Activated T-helper 2 cell treated with anti-CD3 and anti-CD28 coated beads, Interferon-gamma antibody, Interleukin-2, Interleukin-4, amounts not matched to agents 10 μg/mL and 5 μg/mL and 100 μg/mL, durations not matched to agents 14 hours and 24 hours and 36 hours (primary cell): ENCODE data around the gene LRRFIP1. TPM values are rescaled to one million over a fixed set of nuclear protein-coding genes. Genes with fewer than 3 reads are reported as not detected.

Source experiments
- DNase-seq: peaks from one replicate; pipeline ENCODE4 v3.0.0; 2021; ENCODE audit warnings: low spot score
- H3K27ac Mint-ChIP-seq: one replicate; pipeline ENCODE4 v1.8.0; 2021; ENCODE audit warnings: mixed read lengths
- H3K27me3 Mint-ChIP-seq: one replicate; pipeline ENCODE4 v1.8.0; 2021; ENCODE audit warnings: low read depth, mixed read lengths
- H3K36me3 Mint-ChIP-seq: one replicate; pipeline ENCODE4 v1.8.0; 2021; ENCODE audit warnings: low read depth, mixed read lengths
- H3K4me1 Mint-ChIP-seq: one replicate; pipeline ENCODE4 v1.8.0; 2021; ENCODE audit warnings: low read depth, mixed read lengths
- H3K4me3 Mint-ChIP-seq: one replicate; pipeline ENCODE4 v1.8.0; 2021; ENCODE audit warnings: low read depth, mild to moderate bottlenecking, moderate library complexity, mixed read lengths
- H3K9me3 Mint-ChIP-seq: one replicate; pipeline ENCODE4 v1.8.0; 2021; ENCODE audit warnings: mixed read lengths
- intact Hi-C: fragments of 100-400 bp; cut with micrococcal nuclease; formaldehyde crosslinking; loops from one replicate; pipeline ENCODE4 v1.15.1; 2023
- total RNA-seq: library from RNA; stranded (reverse); gene quantifications from 2 replicates; pipeline ENCODE4 v1.2.3, GENCODE V29; 2022

LRRFIP1 gene
- total RNA-seq, result 254 and 256 TPM in 2 replicates

GRCh38 chr2:237627441-237628246, at the start of gene LRRFIP1:
Gene LRRFIP1, plus strand, starts transcription at chr2:237627587. Its CDS starts 58 bp downstream, at chr2:237627645.
- H3K9me3 Mint-ChIP-seq, result no peaks in the 10 kb centered on the region
- H3K27ac Mint-ChIP-seq, result no peak within 1 kb of the TSS
- intact Hi-C loops, result loop anchor here (2.0 kb wide), 1 partner anchor 45 kb away; no protein-coding TSS in a partner anchor
- peak within 1 kb of the TSS; percentile 70 for H3K4me3 Mint-ChIP-seq
- H3K4me1 Mint-ChIP-seq, result peaks cover 3% of the 10 kb centered on the region
- DNase-seq, result no peak
- H3K27me3 Mint-ChIP-seq, result peaks cover 56% of the 10 kb centered on the region
- H3K36me3 Mint-ChIP-seq, result no peaks in the 10 kb centered on the region

- no peak for DNase-seq
- intact Hi-C loops, result no loop called here
- no peaks in the 10 kb centered on the region for H3K36me3 Mint-ChIP-seq
- H3K27ac Mint-ChIP-seq, result no peak overlapping the region
- no peak overlapping the region for H3K4me3 Mint-ChIP-seq
- no peaks in the 10 kb centered on the region for H3K27me3 Mint-ChIP-seq
- no peaks in the 10 kb centered on the region for H3K4me1 Mint-ChIP-seq
- no peaks in the 10 kb centered on the region for H3K9me3 Mint-ChIP-seq
Observed at GRCh38 chr2:237577956-237578870, 49.2 kb upstream of the LRRFIP1 start.

GRCh38 chr2:237581326-237581725, 46.1 kb upstream of the LRRFIP1 start:
- H3K4me3 Mint-ChIP-seq, result no peak overlapping the region

GRCh38 chr2:237581751-237582746, 45.3 kb upstream of the LRRFIP1 start:
- H3K9me3 Mint-ChIP-seq, result no peaks in the 10 kb centered on the region
- H3K27ac Mint-ChIP-seq, result no peak overlapping the region
- no peaks in the 10 kb centered on the region for H3K36me3 Mint-ChIP-seq
- no peak overlapping the region for H3K4me3 Mint-ChIP-seq
- DNase-seq, result peak; percentile 23
- H3K4me1 Mint-ChIP-seq, result no peaks in the 10 kb centered on the region
- H3K27me3 Mint-ChIP-seq, result peaks cover 6% of the 10 kb centered on the region
- intact Hi-C loops, result loop anchor here (2.0 kb wide), 1 partner anchor 163 kb away; no protein-coding TSS in a partner anchor

More at GRCh38 chr2:237581326-237581725, 46.1 kb upstream of the LRRFIP1 start:
- Mint-ChIP-seq H3K4me1 (no peaks in the 10 kb centered on the region), H3K27ac (no peak overlapping the region), H3K36me3 (no peaks in the 10 kb centered on the region), H3K27me3 (no peaks in the 10 kb centered on the region), H3K9me3 (no peaks in the 10 kb centered on the region)
- intact Hi-C loops, result loop anchor here (2.0 kb wide), 1 partner anchor 163 kb away; no protein-coding TSS in a partner anchor
- no peak for DNase-seq

- no peak for DNase-seq
- Mint-ChIP-seq H3K27ac (no peak overlapping the region), H3K4me1 (no peaks in the 10 kb centered on the region), H3K27me3 (peaks cover 14% of the 10 kb centered on the region), H3K4me3 (no peak overlapping the region), H3K36me3 (no peaks in the 10 kb centered on the region), H3K9me3 (no peaks in the 10 kb centered on the region)
- intact Hi-C loops, result no loop called here
Observed at GRCh38 chr2:237583385-237584295, 43.7 kb upstream of the LRRFIP1 start.

GRCh38 chr2:237585590-237586221, 41.7 kb upstream of the LRRFIP1 start:
- intact Hi-C loops, result no loop called here
- H3K27ac Mint-ChIP-seq, result no peak overlapping the region

GRCh38 chr2:237588044-237588696, 39.2 kb upstream of the LRRFIP1 start:
- H3K27me3 Mint-ChIP-seq, result peaks cover 20% of the 10 kb centered on the region
- H3K36me3 Mint-ChIP-seq, result no peaks in the 10 kb centered on the region
- H3K9me3 Mint-ChIP-seq, result no peaks in the 10 kb centered on the region
- no peak overlapping the region for H3K4me3 Mint-ChIP-seq
- intact Hi-C loops, result no loop called here
- no peak overlapping the region for H3K27ac Mint-ChIP-seq
- H3K4me1 Mint-ChIP-seq, result peaks cover 5% of the 10 kb centered on the region
- DNase-seq, result no peak

More at GRCh38 chr2:237585590-237586221, 41.7 kb upstream of the LRRFIP1 start:
- Mint-ChIP-seq H3K9me3 (no peaks in the 10 kb centered on the region), H3K4me1 (no peaks in the 10 kb centered on the region), H3K4me3 (no peak overlapping the region), H3K27me3 (peaks cover 20% of the 10 kb centered on the region), H3K36me3 (no peaks in the 10 kb centered on the region)
- no peak for DNase-seq

GRCh38 chr2:237590272-237591140, 36.9 kb upstream of the LRRFIP1 start, which contains the start of gene RAB17:
Gene RAB17, minus strand, starts transcription at chr2:237590734. Its CDS starts 4,580 bp downstream, at chr2:237586154.
- H3K4me1 Mint-ChIP-seq, result peaks cover 5% of the 10 kb centered on the region
- H3K27me3 Mint-ChIP-seq, result peaks cover 20% of the 10 kb centered on the region
- H3K4me3 Mint-ChIP-seq, result no peak within 1 kb of the TSS
- DNase-seq, result no peak
- no peaks in the 10 kb centered on the region for H3K36me3 Mint-ChIP-seq
- intact Hi-C loops, result no loop called here
- no peaks in the 10 kb centered on the region for H3K9me3 Mint-ChIP-seq
- H3K27ac Mint-ChIP-seq, result no peak within 1 kb of the TSS

- no peak for DNase-seq
- no peak overlapping the region for H3K27ac Mint-ChIP-seq
- H3K4me1 Mint-ChIP-seq, result peaks cover 5% of the 10 kb centered on the region
- H3K27me3 Mint-ChIP-seq, result peaks cover 20% of the 10 kb centered on the region
- intact Hi-C loops, result no loop called here
- no peak overlapping the region for H3K4me3 Mint-ChIP-seq
- no peaks in the 10 kb centered on the region for H3K9me3 Mint-ChIP-seq
- H3K36me3 Mint-ChIP-seq, result no peaks in the 10 kb centered on the region
Observed at GRCh38 chr2:237591141-237591881, 36.1 kb upstream of the LRRFIP1 start.
